Aorta (tissue), 5 donors: Measurements from ENCODE around the gene ARL4A. TPM values are rescaled to one million over a fixed set of nuclear protein-coding genes. Genes with fewer than 3 reads are reported as not detected.
"Not testable (repeated sequence)": the region's sequence is repeated elsewhere in the genome, so short reads cannot be mapped to it uniquely, and the experiment has no call there.

Experiments used
- ATAC-seq: fragments of 200-7000 bp; cut with Tn5 transposase; one replicate; pipeline ENCODE4 v1.9.1; 2022; ENCODE audit warnings: moderate library complexity; ENCODE audit not compliant: low FRiP score
- DNase-seq, 2 donors: peaks; one replicate each; pipeline ENCODE4 v3.0.0-alpha.2; 2020
- H3K27ac ChIP-seq, 2 donors: one replicate each; pipeline ENCODE4 v1.5.1; 2013; ENCODE audit warnings: low read length in 2 of 2, mild to moderate bottlenecking in 2 of 2, moderate library complexity in 2 of 2, control low read depth in 1 of 2, inconsistent platforms in 1 of 2, low read depth in 1 of 2
- H3K27me3 ChIP-seq, 2 donors: one replicate each; pipeline ENCODE4 v1.6.1; 2013; ENCODE audit warnings: control low read depth in 1 of 2, low read length in 1 of 2, mild to moderate bottlenecking in 1 of 2, moderate library complexity in 1 of 2; ENCODE audit not compliant: insufficient read depth in 2 of 2, control insufficient read depth in 1 of 2
- H3K36me3 ChIP-seq, 2 donors: one replicate each; pipeline ENCODE4 v1.6.1; 2013; ENCODE audit warnings: control low read depth in 1 of 2, low read length in 1 of 2, mild to moderate bottlenecking in 1 of 2; ENCODE audit not compliant: insufficient read depth in 2 of 2, control insufficient read depth in 1 of 2
- H3K4me1 ChIP-seq, 2 donors: one replicate each; pipeline ENCODE4 v1.6.1; 2013; ENCODE audit warnings: low read length in 2 of 2, control low read depth in 1 of 2, mild to moderate bottlenecking in 1 of 2, moderate library complexity in 1 of 2; ENCODE audit not compliant: insufficient read depth in 2 of 2, control insufficient read depth in 1 of 2
- H3K4me3 ChIP-seq, 2 donors: one replicate each; pipeline ENCODE4 v1.5.1; 2013; ENCODE audit warnings: low read length in 2 of 2, control low read depth in 1 of 2, mild to moderate bottlenecking in 1 of 2
- H3K9me3 ChIP-seq: one replicate; pipeline ENCODE4 v1.6.1; 2013; ENCODE audit warnings: mild to moderate bottlenecking, low read length; ENCODE audit not compliant: control insufficient read depth
- whole genome bisulfite sequencing, 2 donors: extraction: QIAGEN DNeasy Blood & Tissue Kit; methylation state at CpG; one replicate each; pipeline ENCODE4 v1.1.7; 2013; 5-methylcytosine and 5-hydroxymethylcytosine counted together
- intact Hi-C, 2 donors: fragments of 100-400 bp; cut with DNase I; formaldehyde crosslinking; loops; one replicate each; pipeline versions ENCODE4 v1.14.2 to v1.15.0; 2022
- polyA plus RNA-seq, 2 donors: library from polyadenylated mRNA; stranded (reverse); fragments of 200-250 nt; gene quantifications; one replicate each; pipeline ENCODE4 v1.2.3, GENCODE V29; 2013
- total RNA-seq, 2 donors: library from RNA; stranded (reverse); fragmentation: NEBNext Ultra II Directional; extraction: Animal tissue kit (Norgen Biotek cat#: 25700); gene quantifications; one replicate each; pipeline ENCODE4 v1.2.1, GENCODE V29; 2021
- donor health status: healthy with polysubstance abuse.
- donor health status: Bipolar disorder and iron deficiency.
- donor health status: DM: no; HTN: no; CAD: no.
- donor health status: DM: no; HTN: no; CAD: no.
- donor health status: DM: yes; HTN: yes; CAD: no.

ARL4A gene
- total and polyA plus RNA-seq, 4 donors = 2.7 to 40.4 (median 28.1) TPM

- Histone ChIP-seq H3K9me3 (no peaks in the 10 kb centered on the region), H3K36me3 (no peaks in the 10 kb centered on the region), H3K27me3 (no peaks in the 10 kb centered on the region), H3K4me3 (no peak overlapping the region), H3K27ac (no peak overlapping the region), H3K4me1 (no peaks in the 10 kb centered on the region)
- intact Hi-C loops = no loop called here
- ATAC-seq = no peak
- 96 to 97% methylated on average over 1 of the region's 1 CpG for WGBS, 2 donors
- DNase-seq = no peak
Observed at GRCh38 chr7:12690041-12690878, 2.8 kb downstream of the ARL4A start.

GRCh38 chr7:12691388-12691787 lies 4.0 kb downstream of the ARL4A start:
- 95 to 98% methylated on average over 3 of the region's 3 CpGs for WGBS, 2 donors
- H3K27me3 ChIP-seq, H3K36me3 ChIP-seq, ATAC-seq, intact Hi-C loops, H3K9me3 ChIP-seq, H3K4me3 ChIP-seq, H3K4me1 ChIP-seq, DNase-seq, H3K27ac ChIP-seq: not testable (repeated sequence)

GRCh38 chr7:12692035-12692434 lies 4.6 kb downstream of the ARL4A start:
- intact Hi-C loops = no loop called here
- no peaks in the 10 kb centered on the region for H3K4me1 ChIP-seq
- DNase-seq (no peak), ATAC-seq (no peak)
- H3K9me3 ChIP-seq = no peaks in the 10 kb centered on the region
- H3K27ac ChIP-seq = no peak overlapping the region
- no peaks in the 10 kb centered on the region for H3K36me3 ChIP-seq
- no peaks in the 10 kb centered on the region for H3K27me3 ChIP-seq
- no peak overlapping the region for H3K4me3 ChIP-seq
- WGBS, 2 donors = 89 to 92% methylated on average over 1 of the region's 1 CpG

- no peaks in the 10 kb centered on the region for H3K36me3 ChIP-seq
- DNase-seq (no peak), ATAC-seq (no peak)
- no peaks in the 10 kb centered on the region for H3K9me3 ChIP-seq
- no peaks in the 10 kb centered on the region for H3K4me1 ChIP-seq
- WGBS, 2 donors = 50 to 65% methylated on average over 3 of the region's 3 CpGs
- intact Hi-C loops = no loop called here
- H3K27me3 ChIP-seq = no peaks in the 10 kb centered on the region
- H3K4me3 ChIP-seq = no peak overlapping the region
- H3K27ac ChIP-seq = no peak overlapping the region
Observed at GRCh38 chr7:12692479-12693259, 5.2 kb downstream of the ARL4A start.

- WGBS, 2 donors = 46 to 74% methylated on average over 1 of the region's 1 CpG
- Histone ChIP-seq H3K27me3 (no peaks in the 10 kb centered on the region), H3K36me3 (no peaks in the 10 kb centered on the region), H3K4me1 (no peaks in the 10 kb centered on the region), H3K27ac (no peak overlapping the region), H3K9me3 (no peaks in the 10 kb centered on the region), H3K4me3 (no peak overlapping the region)
- intact Hi-C loops = no loop called here
- DNase-seq = no peak
- no peak for ATAC-seq
Observed at GRCh38 chr7:12694817-12695216, 7.4 kb downstream of the ARL4A start.

GRCh38 chr7:12695965-12696364 lies 8.5 kb downstream of the ARL4A start:
- ATAC-seq (no peak), DNase-seq (no peak)
- no peak overlapping the region for H3K27ac ChIP-seq
- WGBS, 2 donors = 91 to 96% methylated on average over 1 of the region's 1 CpG
- H3K4me1 ChIP-seq = no peaks in the 10 kb centered on the region
- H3K36me3 ChIP-seq = no peaks in the 10 kb centered on the region
- no peaks in the 10 kb centered on the region for H3K9me3 ChIP-seq
- H3K27me3 ChIP-seq = no peaks in the 10 kb centered on the region
- intact Hi-C loops = no loop called here
- no peak overlapping the region for H3K4me3 ChIP-seq

- Histone ChIP-seq H3K4me3 (no peak overlapping the region), H3K36me3 (no peaks in the 10 kb centered on the region), H3K9me3 (no peaks in the 10 kb centered on the region), H3K27me3 (no peaks in the 10 kb centered on the region), H3K27ac (no peak overlapping the region), H3K4me1 (no peaks in the 10 kb centered on the region)
- WGBS, 2 donors = 91 to 95% methylated on average over 10 of the region's 10 CpGs
- DNase-seq = no peak
- ATAC-seq = no peak
- intact Hi-C loops = no loop called here
Observed at GRCh38 chr7:12699299-12699698, 11.9 kb downstream of the ARL4A start.

GRCh38 chr7:12701433-12701832 lies 14.0 kb downstream of the ARL4A start:
- no peaks in the 10 kb centered on the region for H3K27me3 ChIP-seq
- H3K9me3 ChIP-seq = no peaks in the 10 kb centered on the region
- no peak for DNase-seq
- no peak overlapping the region for H3K27ac ChIP-seq
- no peaks in the 10 kb centered on the region for H3K4me1 ChIP-seq
- intact Hi-C loops = no loop called here
- H3K4me3 ChIP-seq = no peak overlapping the region
- no peak for ATAC-seq
- no peaks in the 10 kb centered on the region for H3K36me3 ChIP-seq
- WGBS, 2 donors = 65 to 70% methylated on average over 2 of the region's 2 CpGs

GRCh38 chr7:12703881-12704280 lies 16.4 kb downstream of the ARL4A start:
- Histone ChIP-seq H3K9me3 (no peaks in the 10 kb centered on the region), H3K27ac (no peak overlapping the region), H3K4me1 (no peaks in the 10 kb centered on the region), H3K36me3 (no peaks in the 10 kb centered on the region), H3K27me3 (no peaks in the 10 kb centered on the region), H3K4me3 (no peak overlapping the region)
- intact Hi-C loops = no loop called here
- ATAC-seq (no peak), DNase-seq (no peak)
- 20 to 27% methylated on average over 2 of the region's 2 CpGs for WGBS, 2 donors
